Esophagus (tissue), 2 donors: ENCODE measurements around the gene PRKN. TPM values are rescaled to one million over a fixed set of nuclear protein-coding genes. Genes with fewer than 3 reads are reported as not detected.

ENCODE experiments used
- H3K27ac ChIP-seq, 2 donors: one replicate each; pipeline ENCODE4 v1.5.1; 2013; ENCODE audit warnings: low read depth in 2 of 2, mild to moderate bottlenecking in 2 of 2, inconsistent platforms in 1 of 2, low read length in 1 of 2, moderate library complexity in 1 of 2
- H3K27me3 ChIP-seq, 2 donors: one replicate each; pipeline ENCODE4 v1.6.1; 2013; ENCODE audit warnings: low read length in 2 of 2, control low read depth in 1 of 2, mild to moderate bottlenecking in 1 of 2; ENCODE audit not compliant: insufficient read depth in 2 of 2, control insufficient read depth in 1 of 2
- H3K36me3 ChIP-seq, 2 donors: one replicate each; pipeline ENCODE4 v1.6.1; 2013; ENCODE audit warnings: low read length in 1 of 2; ENCODE audit not compliant: control insufficient read depth in 2 of 2, insufficient read depth in 2 of 2
- H3K4me1 ChIP-seq, 2 donors: one replicate each; pipeline ENCODE4 v1.6.1; 2013; ENCODE audit warnings: low read length in 1 of 2; ENCODE audit not compliant: control insufficient read depth in 2 of 2, insufficient read depth in 2 of 2
- H3K4me3 ChIP-seq, 2 donors: one replicate each; pipeline ENCODE4 v1.5.1; 2013; ENCODE audit warnings: low read length in 2 of 2, mild to moderate bottlenecking in 2 of 2, low read depth in 1 of 2, moderate library complexity in 1 of 2
- H3K9me3 ChIP-seq, 2 donors: one replicate each; pipeline ENCODE4 v1.6.1; 2013; ENCODE audit warnings: mild to moderate bottlenecking in 2 of 2, low read depth in 1 of 2, low read length in 1 of 2, moderate library complexity in 1 of 2; ENCODE audit not compliant: control insufficient read depth in 2 of 2, insufficient read depth in 1 of 2
- WGBS, 2 donors: extraction: QIAGEN DNeasy Blood & Tissue Kit; methylation state at CpG; one replicate each; pipeline ENCODE4 v1.1.7; 2013; 5-methylcytosine and 5-hydroxymethylcytosine counted together
- polyA plus RNA-seq, 2 donors: library from polyadenylated mRNA; stranded (reverse); fragments of 200-250 nt; gene quantifications; one replicate each; pipeline ENCODE4 v1.2.3, GENCODE V29; 2013
- donor health status: healthy with polysubstance abuse.
- donor health status: Bipolar disorder and iron deficiency.

PRKN gene
- polyA plus RNA-seq, 2 donors, result 0.28 to 0.45 TPM

DNA sequence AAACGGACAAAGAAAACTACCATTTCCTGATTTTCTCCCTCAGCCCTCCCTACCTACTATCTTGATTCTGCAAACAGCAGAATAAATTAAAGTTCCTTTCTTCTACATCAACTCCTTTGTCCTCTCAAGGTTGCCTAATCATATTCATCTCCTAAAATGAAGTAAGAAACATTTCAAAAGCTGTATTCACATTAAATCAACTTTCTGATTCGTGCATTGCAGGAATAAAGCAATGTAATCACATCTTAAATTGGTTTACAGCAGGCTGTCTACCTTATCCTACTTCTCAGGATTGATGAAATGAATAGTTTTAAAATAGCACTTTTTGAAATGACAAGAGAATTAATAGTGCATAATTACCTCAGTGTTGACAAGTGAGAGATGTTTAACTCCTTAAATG lies 25.1 kb downstream of the PRKN start:
- H3K9me3 ChIP-seq, result no peaks in the 10 kb centered on the region
- 67 to 72% methylated on average over 2 of the region's 2 CpGs for WGBS, 2 donors
- no peaks in the 10 kb centered on the region for H3K27me3 ChIP-seq
- no peak overlapping the region for H3K4me3 ChIP-seq
- no peaks in the 10 kb centered on the region for H3K36me3 ChIP-seq
- H3K4me1 ChIP-seq, result no peaks in the 10 kb centered on the region
- H3K27ac ChIP-seq, result no peak overlapping the region

DNA sequence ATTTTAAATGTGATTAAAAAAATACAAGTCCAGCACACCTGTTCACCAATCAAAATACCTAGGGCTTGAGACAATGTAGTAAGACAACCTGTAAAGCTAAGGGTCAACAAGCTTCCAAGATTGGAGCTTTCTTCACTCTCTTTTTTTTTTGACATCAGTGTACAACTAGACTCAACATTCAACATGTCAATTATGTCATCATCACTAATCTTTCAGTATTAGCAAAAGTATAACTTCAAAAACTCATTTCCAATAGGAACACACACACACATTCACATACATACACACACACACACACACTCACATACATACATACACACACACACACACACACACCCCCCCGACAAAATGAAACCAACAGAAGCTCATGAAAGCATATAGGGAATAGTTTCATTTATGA lies 26.0 kb downstream of the PRKN start:
- Histone ChIP-seq H3K27me3 (no peaks in the 10 kb centered on the region), H3K4me1 (no peaks in the 10 kb centered on the region)
- WGBS, 2 donors, result 86 to 89% methylated on average over 1 of the region's 1 CpG

DNA sequence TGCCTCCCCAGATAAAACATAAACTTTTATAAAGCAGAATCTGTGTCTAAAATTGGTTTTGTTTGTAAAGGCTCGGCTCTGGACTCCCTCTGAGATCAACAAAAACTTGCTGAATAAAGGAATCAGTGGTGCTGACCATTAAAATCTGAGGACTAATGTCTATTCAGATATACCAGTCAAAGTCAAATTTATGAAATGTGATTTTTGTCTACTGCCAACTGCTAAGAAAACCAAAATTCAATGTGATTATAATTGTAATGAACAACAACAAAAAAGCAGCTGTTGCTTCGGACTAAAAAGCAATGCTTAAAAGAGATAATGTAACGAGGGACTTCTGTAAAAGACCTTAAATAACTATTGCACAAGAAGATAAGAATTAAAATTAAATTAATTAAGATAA lies 26.6 kb downstream of the PRKN start:
- H3K4me3 ChIP-seq, result no peak overlapping the region
- H3K27me3 ChIP-seq, result no peaks in the 10 kb centered on the region
- no peaks in the 10 kb centered on the region for H3K4me1 ChIP-seq
- no peaks in the 10 kb centered on the region for H3K36me3 ChIP-seq
- H3K27ac ChIP-seq, result no peak overlapping the region
- no peaks in the 10 kb centered on the region for H3K9me3 ChIP-seq
- WGBS, 2 donors, result 85 to 86% methylated on average over 3 of the region's 3 CpGs

More for the DNA sequence above, 26.0 kb downstream of the PRKN start:
- no peak overlapping the region for H3K27ac ChIP-seq
- no peaks in the 10 kb centered on the region for H3K36me3 ChIP-seq
- H3K4me3 ChIP-seq, result no peak overlapping the region
- H3K9me3 ChIP-seq, result no peaks in the 10 kb centered on the region

DNA sequence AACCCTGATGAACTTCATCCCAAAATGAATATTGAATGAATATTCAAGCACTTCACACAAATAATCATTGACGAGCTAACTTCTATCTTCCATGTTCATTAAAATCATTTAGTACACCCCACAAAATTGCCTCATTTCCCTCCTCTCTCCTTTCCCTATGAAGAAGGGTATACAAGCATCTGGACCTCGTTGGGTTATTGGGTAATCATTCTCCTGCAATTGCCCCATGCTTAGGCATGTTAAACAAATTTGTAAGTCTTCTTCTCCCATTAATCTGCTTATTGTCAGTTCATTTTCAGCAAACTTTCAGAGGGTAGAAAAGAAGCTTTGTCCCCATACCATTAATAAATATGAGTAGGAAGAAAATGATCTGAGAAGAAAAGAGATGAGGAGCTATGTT lies 27.6 kb downstream of the PRKN start:
- no peaks in the 10 kb centered on the region for H3K36me3 ChIP-seq
- no peak overlapping the region for H3K4me3 ChIP-seq
- no peaks in the 10 kb centered on the region for H3K4me1 ChIP-seq
- no peaks in the 10 kb centered on the region for H3K9me3 ChIP-seq
- no peaks in the 10 kb centered on the region for H3K27me3 ChIP-seq
- 72 to 80% methylated on average over 2 of the region's 2 CpGs for WGBS, 2 donors
- H3K27ac ChIP-seq, result no peak overlapping the region

DNA sequence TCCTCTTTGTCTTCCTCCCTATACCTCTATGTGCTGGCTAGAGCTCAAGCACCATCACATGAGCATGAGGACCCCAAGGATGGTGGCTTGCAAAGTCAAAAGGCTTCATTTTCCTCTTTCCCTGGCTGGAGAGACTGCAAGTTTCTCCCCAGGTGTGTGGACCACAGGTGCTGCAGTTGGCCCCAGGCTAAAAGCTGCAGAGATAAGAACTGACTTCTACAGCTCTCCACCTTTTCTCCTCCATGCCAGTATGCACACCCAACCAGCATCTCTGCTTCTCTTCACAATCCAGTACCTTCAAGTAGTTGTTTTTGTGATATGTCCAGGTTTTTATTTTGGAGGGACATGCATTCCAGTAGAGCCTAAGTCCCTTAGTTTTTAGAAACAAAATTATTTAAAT lies 29.1 kb downstream of the PRKN start:
- H3K9me3 ChIP-seq, result no peaks in the 10 kb centered on the region
- no peaks in the 10 kb centered on the region for H3K4me1 ChIP-seq
- no peaks in the 10 kb centered on the region for H3K27me3 ChIP-seq
- H3K27ac ChIP-seq, result no peak overlapping the region
- H3K36me3 ChIP-seq, result no peaks in the 10 kb centered on the region
- H3K4me3 ChIP-seq, result no peak overlapping the region

DNA sequence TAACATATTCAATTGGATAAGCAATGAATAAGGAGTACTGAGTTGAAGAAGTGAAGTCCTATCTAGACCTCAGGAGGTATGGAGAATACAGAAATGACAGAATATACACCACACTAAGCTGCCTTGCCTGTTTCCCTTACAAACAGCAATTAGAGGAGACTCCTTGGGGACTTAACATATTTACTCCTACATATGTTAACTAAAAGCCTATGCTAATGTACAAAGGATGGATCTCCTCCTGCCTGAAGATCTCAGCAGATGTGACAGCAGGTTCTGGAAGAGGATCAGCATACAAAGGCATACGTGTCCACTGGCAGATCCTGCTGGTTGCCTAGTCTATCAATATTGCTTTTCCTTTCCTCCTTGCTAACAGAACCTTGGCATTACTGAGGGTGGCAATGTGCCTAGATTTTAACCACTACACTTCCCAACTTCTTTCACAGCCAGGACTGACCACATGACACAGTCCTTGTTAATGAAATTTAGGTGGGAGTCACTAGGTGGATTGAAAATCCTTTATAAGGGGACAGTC lies 29.6 kb downstream of the PRKN start:
- no peaks in the 10 kb centered on the region for H3K36me3 ChIP-seq
- WGBS, 2 donors, result 40 to 45% methylated on average over 1 of the region's 1 CpG
- H3K4me1 ChIP-seq, result no peaks in the 10 kb centered on the region
- H3K9me3 ChIP-seq, result no peaks in the 10 kb centered on the region
- H3K27ac ChIP-seq, result no peak overlapping the region
- no peaks in the 10 kb centered on the region for H3K27me3 ChIP-seq
- H3K4me3 ChIP-seq, result no peak overlapping the region

DNA sequence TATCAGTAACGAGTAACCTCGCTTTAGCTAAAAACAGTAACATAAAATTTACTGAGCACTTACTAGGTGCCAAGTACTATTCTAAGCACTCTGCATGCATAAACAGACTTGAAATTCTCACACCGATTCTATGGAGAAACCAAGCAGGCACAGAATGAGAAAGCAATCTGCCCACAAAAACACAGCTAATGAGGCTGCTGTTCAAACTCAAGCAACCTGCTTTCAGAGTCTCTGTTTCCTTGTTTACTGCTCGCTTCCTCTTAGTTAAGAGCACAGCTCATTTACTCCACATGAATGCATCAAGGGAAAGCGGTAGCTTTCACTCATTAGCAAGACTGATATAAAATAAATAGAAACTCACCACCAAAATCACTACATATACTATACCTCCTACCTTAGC lies 37.4 kb downstream of the PRKN start:
- Histone ChIP-seq H3K36me3 (no peaks in the 10 kb centered on the region), H3K9me3 (no peaks in the 10 kb centered on the region), H3K27me3 (no peaks in the 10 kb centered on the region), H3K4me1 (no peaks in the 10 kb centered on the region), H3K27ac (no peak overlapping the region), H3K4me3 (no peak overlapping the region)
- WGBS, 2 donors, result 67 to 70% methylated on average over 5 of the region's 5 CpGs

DNA sequence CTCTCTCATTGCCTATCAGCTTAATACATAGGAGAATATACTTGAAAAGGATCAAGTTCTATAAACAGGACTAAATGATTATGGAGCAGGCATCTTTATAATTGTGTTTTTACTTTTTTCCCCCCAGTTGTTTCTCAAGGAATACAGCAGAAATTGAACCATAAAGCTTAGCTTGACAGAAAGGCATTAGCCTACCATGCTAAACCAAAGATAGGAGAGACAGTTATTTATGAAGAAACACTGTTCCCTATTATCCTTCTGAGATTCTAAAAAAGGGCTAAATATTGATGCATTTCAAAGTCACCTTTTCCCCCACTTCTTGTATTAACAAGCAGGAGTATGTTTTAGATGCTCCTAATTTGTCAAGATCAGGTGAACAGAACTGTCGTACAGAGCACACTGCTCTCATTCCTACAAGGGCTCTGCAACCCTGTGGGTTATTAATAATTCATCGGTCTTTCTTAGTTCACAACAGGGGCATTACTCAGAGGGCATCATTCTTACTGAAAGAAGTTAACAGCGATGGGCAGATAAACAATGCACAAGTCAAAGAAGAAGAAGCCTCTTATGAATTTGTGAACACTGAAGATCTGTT lies 38.7 kb downstream of the PRKN start:
- Histone ChIP-seq H3K27ac (no peak overlapping the region), H3K4me3 (no peak overlapping the region), H3K36me3 (no peaks in the 10 kb centered on the region), H3K9me3 (no peaks in the 10 kb centered on the region), H3K27me3 (no peaks in the 10 kb centered on the region), H3K4me1 (no peaks in the 10 kb centered on the region)
- 73 to 84% methylated on average over 3 of the region's 3 CpGs for WGBS, 2 donors

DNA sequence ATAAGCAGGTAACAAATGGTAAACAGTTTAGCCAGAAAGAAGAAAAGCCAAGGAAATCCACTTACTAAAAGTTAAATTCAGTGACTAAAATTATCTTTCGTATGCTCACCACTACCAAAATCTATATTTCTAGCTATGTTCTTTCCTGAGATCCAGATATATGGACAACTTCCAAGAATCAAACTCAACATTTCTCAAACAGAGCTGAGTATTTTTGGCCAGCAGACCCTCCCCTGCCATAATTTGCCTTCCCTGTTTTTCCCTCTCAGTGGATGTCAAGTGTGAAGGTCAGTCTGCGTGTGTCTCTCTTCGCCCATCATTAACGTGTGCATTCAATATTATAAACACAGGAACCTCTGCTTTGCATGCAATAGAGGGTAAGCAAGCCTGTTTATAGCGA lies 42.0 kb downstream of the PRKN start:
- no peaks in the 10 kb centered on the region for H3K36me3 ChIP-seq
- no peak overlapping the region for H3K27ac ChIP-seq
- H3K4me1 ChIP-seq, result no peaks in the 10 kb centered on the region
- H3K27me3 ChIP-seq, result no peaks in the 10 kb centered on the region
- H3K9me3 ChIP-seq, result no peaks in the 10 kb centered on the region
- WGBS, 2 donors, result 85 to 87% methylated on average over 5 of the region's 5 CpGs
- H3K4me3 ChIP-seq, result no peak overlapping the region

DNA sequence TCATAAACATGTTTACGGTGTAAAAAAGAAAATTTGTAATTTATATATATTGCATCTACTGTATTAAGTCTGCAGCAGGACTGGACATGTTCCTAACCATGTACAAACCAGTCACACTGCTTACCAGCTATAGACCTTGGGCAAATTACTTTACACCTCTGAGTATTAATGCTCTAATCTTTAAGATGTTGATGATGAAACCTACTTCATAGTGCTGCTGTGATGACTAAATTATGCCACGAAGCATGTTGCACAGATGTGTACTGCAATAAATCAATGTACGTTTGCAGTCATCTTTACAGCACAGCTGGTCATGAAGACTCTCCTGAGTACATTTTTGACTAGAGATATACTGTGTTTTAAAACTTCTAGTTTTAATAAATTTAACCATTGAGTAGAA lies 42.6 kb downstream of the PRKN start:
- Histone ChIP-seq H3K4me3 (no peak overlapping the region), H3K36me3 (no peaks in the 10 kb centered on the region), H3K4me1 (no peaks in the 10 kb centered on the region), H3K27me3 (no peaks in the 10 kb centered on the region), H3K27ac (no peak overlapping the region), H3K9me3 (no peaks in the 10 kb centered on the region)
- WGBS, 2 donors, result 55 to 67% methylated on average over 3 of the region's 3 CpGs
